Femur (tissue), 1 donor: ENCODE results near the gene GPS2.
A peak's percentile ranks its signal among the peaks of the same experiment; 100 is the strongest.
"Not testable (repeated sequence)": the region's sequence is repeated elsewhere in the genome, so short reads cannot be mapped to it uniquely, and the experiment has no call there.

Experiments used
- DNase-seq: peaks from one replicate; pipeline ENCODE4 v3.0.0-alpha.2; 2017

Gene GPS2, protein sequence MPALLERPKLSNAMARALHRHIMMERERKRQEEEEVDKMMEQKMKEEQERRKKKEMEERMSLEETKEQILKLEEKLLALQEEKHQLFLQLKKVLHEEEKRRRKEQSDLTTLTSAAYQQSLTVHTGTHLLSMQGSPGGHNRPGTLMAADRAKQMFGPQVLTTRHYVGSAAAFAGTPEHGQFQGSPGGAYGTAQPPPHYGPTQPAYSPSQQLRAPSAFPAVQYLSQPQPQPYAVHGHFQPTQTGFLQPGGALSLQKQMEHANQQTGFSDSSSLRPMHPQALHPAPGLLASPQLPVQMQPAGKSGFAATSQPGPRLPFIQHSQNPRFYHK

DNA sequence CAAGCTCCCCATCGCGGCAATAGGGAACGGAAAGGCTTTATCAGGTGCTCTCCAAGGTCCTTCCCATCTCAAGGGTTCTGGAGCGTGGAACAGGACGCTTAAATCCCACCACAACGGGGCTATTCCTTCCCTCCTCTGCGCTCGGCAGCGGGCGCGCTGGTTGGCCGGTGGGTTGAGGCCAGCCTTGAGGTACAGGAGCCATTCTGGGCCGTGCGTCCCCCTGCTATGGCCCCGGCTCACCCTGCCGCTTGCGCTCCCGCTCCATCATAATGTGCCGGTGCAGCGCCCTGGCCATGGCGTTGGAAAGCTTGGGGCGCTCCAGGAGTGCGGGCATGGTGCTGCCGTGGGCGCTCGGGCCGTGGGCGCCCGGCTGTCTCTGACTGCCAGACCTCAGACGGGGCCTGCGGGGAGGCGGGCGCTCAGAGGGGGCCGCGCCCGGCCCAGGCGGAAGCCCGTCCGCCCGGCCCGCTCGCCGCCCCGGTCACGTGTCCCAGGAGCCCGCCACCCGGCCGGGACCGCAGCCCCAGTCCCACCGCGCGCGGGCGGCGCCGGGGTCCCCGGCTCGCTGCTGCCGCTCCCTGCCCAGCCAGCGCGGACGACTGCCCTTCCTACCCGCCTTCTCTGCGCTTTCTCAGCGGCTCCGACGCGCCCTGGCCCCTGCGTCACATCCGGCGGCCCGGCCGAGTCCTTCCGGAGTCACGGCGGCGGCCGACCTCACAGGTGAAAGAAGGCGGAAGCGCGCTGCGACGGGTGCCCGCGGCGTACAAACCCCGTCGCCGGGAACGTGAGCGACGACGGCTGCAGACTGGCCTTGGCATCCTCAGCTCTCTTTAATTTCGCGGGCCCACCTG, at the start of gene GPS2:
GPS2 (minus strand) TSS at position 642 of the 851 bp plus-strand sequence; CDS start at position 334, 308 bp downstream.
- DNase-seq, result peak; percentile 95

DNA sequence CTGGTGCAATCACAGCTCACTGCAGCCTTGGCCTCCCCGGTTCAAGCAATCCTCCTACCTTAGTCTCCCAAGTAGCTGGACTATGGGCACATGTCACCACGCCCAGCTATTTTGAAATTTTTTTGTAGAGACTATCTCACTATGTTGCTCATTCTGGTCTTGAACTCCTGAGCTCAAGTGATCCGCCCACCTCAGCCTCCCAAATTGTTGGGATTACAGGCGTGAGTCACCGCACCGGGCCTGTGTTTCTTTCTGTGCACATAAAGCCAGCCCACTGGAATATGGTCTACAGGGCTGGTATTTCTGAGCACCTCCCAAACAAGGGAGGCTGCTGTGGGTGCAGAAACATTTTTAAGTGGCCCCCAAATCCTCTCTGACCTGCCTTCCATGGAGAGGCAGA, 48.2 kb upstream of the GPS2 start:
- DNase-seq, result no peak

DNA sequence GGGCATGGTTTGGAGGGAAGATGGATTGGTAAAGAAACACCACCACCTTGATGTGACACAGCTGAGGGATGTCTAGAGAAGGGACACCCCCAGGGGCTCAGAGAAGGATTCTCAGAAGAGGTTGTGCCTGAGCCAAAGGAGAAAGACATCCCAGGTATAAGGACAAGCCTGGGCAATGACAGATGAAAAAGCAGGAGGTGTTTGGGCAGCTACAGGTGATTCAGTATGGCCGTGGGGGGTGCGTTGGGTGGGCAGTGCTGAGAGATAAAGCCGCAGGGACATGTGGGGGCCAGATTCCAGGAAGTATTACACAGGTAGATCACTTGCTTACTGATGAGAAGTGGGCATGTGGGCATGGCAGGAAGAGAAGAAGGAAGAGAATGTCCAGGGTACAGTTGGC, 46.7 kb upstream of the GPS2 start:
- DNase-seq, result no peak

DNA sequence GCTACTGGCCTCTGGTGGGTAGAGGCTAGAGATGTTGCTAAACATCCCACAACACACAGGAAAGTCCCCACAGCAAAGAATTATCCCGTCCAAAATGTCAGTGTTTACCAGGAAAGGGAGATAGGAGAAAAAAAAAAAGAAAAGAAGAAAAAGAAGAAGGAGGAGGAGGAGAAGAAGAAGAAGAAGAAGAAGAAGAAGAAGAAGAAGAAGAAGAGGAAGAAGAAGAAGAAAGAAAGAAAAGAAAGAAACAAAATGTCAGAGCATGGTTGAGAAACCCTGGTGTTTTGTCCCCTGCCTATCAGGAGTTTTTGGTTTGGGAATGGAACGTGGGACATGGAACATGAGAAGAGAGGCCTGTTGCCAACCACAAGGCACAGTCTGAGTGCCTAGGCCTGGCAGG, 42.2 kb upstream of the GPS2 start:
- no peak for DNase-seq

DNA sequence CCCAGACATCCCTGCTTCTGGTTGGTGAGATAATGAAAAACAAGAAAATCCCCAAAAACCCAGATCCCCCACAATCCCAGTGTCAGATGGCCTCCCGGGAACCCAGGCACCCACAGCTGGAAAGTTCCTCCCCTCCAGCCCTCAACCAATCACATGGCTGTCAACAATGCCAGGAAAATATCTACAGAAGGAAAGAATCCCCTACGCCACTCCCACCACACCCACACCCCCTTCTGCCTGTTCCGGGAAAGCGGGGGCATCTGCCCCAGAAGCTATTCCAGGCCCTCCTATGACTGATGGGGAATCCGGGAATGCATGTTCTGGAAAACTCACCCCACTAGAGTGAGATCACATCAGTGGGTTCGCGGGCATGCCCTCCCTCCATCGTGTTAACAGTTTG, 41.6 kb upstream of the GPS2 start:
- no peak for DNase-seq

DNA sequence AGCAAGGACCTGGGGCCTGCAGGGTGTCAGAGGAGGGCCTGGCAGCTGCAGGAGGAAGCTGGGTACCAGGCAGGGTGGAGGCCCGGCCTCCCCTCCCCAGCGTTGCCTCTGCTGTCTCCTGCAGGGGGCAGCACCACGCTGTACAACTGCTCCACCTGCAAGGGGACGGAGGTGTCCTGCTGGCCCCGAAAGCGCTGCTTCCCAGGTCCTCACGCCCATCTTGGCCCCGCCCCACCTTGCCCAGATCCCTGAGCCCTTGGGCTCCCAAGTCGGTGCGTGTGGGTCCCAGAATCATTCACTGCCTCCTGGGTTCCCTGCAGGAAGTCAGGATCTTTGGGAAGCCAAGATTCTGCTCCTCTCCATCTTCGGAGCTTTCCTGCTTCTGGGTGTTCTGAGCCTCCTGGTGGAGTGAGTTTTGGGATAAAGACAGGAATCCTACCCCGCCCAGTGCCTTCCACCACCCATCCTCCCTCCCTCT, 41.0 kb upstream of the GPS2 start:
- peak; percentile 84 for DNase-seq

DNA sequence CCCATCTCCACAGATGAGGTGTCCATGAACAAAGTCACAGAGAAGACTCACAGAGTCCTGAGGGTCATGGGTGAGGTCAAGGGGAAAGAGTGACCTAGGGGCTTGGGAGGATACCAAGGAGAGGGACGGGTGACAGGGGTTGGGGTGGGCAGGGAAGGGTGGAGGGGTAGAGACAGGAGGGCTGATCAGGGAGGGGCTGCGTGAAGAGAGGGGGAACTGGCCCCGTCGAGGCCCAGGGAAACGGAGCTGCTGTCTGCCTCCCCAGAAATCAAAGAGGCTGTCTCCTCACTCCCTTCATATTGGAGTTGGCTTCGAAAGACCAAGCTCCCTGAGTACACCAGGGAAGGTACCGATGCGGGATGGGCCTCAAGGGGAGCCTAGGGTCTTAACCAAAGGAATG, 40.4 kb upstream of the GPS2 start:
- no peak for DNase-seq

DNA sequence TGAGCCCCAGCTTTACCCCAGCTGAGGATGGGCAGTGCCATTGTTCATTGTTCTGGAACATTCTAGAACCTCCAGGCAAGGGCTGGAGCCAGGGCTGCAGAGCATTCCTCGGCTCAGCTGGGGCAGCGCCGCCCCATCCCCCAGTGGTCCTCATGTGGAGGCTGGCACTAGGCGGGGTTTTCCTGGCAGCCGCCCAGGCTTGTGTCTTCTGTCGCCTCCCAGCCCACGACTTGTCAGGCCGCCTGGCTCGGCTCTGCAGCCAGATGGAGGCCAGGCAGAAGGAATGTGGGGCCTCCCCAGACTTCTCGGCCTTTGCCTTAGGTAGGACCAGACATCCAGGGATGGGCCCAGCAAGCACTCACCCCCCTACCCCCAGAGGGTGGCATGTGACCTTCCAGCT, 39.9 kb upstream of the GPS2 start, which contains the start of gene TMEM95:
TMEM95 (plus strand) TSS at position 104 of the 400 bp plus-strand sequence; CDS start at position 153, 49 bp downstream.
- peak; percentile 70 for DNase-seq

DNA sequence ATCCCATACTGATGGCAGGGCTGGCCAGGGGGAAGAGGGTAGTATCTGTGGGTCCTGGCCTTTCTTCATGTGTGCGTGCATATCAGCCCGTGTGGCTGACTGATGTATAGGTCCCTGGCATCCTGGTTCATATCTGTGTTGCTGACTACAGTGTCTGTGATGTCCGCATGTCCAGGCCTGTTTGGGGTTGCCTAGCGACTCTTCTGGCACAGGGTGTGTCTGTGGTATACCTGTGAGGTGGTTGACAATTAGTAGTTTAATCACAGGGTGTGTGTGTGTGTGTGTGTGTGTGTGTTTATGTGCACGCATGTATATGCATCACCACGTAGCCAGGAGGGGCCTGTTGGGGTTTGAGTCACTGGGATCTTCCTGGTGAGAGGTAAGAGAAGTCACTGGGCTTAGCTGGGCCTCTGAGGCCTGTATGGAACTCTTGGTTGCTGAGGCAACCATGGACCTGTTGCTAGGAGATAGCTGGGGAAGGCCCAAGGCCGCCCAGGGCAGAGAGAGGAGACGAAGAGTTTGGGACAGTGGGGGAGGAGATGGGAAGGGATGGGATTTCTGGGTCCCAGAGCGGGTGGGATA, 39.2 kb upstream of the GPS2 start:
- DNase-seq, result no peak

DNA sequence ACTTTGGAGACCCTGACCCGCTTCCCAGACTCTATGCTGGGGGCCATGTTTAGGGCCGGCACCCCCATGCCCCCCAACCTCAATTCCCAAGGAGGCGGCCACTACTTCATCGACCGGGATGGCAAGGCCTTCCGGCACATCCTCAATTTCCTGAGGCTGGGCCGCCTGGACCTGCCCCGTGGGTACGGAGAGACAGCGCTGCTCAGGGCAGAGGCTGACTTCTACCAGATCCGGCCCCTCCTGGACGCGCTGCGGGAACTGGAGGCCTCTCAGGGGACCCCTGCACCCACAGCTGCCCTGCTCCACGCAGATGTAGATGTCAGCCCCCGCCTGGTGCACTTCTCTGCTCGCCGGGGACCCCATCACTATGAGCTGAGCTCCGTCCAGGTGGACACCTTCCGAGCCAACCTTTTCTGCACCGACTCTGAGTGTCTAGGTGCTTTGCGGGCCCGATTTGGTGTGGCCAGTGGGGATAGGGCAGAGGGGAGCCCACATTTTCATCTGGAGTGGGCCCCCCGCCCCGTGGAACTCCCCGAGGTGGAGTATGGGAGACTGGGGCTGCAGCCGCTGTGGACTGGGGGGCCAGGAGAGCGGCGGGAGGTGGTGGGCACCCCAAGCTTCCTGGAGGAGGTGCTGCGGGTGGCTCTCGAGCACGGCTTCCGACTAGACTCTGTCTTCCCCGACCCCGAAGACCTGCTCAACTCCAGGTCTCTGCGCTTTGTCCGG, 37.9 kb upstream of the GPS2 start:
- DNase-seq, result no peak

DNA sequence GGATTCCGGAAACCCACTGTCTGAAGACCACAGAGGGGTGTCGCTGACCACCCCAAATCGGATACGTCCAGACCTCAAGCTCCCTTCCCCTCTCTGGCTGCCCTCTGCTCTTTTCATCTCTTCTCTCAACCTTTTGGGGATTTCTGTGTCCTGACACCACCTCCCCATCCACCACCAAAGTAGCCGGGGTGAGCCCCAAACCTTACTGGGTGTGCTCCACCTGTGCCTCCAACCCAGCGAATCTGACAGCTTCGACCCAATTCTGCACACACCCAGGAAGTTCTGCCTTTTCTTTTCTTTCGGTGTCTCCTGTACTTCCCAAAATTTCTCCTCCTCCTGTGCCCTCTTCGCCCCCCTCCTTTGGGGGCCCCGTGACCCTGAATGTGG, 37.3 kb upstream of the GPS2 start:
- no peak for DNase-seq

DNA sequence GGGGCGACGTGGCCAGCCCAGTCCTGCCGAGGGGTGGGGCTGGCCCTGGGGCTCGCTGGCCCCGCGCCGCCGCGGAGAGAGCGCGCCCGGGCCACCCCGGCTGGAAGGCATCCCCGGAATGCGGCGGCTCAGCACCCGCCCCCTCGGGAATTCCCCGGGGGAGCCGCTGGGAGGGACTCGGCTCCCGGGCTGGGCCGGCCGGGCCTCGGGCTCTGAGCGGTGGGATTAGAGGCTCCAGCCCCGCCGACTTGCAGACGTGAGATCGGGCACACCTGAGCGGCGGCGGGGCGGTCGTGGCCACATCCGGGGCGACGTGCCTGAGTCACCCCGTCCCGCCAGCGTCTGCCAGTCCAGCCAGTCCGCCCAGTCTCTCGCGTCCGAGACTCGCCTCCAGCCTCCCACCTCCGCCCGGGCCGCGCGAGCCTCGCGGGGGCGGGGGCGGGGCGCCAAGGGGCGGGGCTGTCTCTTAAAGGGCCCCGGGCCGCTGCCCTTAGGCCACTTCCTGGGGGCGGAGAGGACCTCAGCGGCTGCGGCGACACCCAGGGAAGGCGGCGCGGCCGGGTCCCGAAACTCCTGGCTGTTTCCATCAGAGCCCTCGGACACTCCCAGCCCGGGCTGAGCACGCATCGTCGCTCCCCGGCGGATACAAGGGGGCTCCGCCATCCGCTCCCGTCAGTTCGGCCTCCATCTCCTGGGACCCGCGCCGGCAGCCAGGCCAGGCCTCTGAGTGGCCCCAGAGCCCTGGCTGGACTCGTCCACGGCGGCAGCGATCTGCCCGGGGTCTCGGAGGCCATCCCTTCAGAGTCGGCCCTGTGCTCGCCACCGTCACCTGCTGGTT, 36.7 kb upstream of the GPS2 start, which contains the start of gene KCTD11:
KCTD11 (plus strand) TSS at position 498 of the 838 bp plus-strand sequence.
- peak; percentile 92 for DNase-seq

DNA sequence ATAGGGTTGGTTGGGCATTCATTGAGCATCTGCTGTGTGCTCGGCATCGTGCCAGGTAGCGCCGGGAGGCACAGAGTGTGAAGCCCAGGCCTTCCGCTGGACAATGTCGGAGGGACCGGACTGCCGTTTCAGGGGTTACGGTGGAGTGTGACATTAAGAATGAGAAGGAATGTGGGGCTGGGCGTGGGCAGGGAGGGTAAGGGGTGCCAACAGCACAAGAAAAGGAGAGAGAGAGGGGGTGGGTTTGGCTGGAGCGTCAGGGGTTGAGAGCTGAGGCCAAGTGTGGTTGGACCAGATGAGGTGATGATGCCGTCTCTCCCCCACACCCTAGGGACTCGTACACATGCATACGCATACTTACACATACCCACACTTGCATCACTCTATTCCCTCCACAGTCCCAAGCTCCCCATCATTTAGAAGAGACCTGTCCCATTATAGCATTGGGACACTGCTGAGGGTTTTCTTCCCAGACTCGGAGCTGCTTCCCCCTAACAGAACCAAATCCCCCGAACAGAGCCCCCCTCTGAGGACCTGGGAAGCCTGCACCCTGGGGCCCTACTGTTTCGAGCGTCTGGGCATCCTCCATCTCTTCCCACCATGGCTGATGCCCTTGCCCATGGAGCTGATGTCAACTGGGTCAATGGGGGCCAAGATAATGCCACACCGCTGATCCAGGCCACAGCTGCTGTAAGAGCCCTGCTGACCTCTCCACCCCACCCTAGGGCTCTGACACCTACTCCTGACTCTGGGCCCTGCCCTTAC, 33.5 kb upstream of the GPS2 start:
- no peak for DNase-seq

DNA sequence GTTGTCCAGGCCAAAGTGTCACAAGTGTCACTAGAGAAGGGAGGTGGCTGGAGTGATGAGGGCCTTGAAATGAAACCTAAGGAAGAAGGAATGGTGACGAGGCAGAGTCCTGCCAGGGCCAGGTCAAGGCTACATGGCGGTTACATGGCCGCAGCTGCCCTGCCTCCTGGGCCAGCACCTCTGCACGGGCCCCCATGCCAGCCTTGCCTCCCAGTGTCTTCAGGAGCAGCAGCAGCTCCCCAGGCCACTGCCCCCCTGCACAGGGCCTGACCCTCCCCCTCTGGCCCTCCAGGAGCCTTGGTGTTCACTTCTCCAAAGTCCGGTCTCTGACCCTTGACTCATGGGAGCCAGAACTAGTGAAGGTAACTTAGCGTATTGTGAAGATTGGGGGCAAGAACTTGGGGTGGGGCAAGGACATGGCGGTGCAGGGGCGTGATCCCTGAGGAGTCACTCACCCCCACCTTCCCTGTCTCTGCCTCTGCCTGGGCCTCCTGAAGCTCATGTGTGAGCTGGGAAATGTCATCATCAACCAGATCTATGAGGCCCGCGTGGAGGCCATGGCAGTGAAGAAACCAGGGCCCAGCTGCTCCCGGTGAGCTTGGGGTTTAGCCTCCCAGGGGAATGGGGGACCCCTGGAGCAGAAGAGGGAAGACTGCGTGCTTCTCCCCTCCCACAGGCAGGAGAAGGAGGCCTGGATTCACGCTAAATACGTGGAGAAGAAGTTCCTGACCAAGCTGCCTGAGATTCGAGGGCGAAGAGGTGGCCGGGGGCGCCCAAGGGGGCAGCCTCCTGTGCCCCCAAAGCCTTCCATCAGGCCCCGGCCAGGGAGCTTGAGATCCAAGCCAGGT, 32.7 kb upstream of the GPS2 start:
- no peak for DNase-seq

DNA sequence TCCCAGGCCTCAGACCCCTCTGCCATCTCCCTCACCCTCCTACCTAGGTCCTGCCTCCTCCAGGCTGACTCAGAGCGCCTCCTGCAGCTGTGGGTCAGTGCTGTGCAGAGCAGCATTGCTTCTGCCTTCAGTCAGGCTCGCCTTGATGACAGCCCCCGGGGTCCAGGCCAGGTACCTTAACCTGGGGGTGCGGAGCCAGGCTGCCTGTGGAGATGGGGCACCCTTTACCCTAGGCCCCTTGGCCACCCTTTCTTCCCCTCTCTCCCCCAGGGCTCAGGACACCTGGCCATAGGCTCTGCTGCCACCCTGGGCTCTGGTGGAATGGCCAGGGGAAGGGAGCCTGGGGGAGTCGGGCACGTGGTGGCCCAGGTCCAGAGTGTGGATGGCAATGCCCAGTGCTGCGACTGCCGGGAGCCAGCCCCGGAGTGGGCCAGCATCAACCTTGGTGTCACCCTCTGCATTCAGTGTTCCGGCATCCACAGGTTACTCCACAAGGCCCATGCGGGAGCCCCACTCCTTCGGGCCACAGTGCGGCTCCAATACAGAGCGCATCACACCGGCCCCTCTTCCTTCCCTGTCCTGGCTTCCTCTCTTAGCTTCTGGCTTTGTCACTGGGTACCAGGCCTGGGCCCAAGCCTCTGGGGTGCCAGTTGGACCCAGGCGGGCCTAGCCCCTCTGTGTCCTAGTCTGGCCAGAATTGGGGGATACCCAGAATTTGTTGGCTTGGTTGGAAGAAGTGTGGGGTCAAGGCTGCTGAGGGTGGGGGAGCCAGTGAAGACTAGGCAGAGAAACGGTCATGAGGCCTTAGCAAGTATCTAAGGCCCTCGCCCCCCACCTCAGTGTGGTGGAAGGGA, 31.8 kb upstream of the GPS2 start:
- no peak for DNase-seq

DNA sequence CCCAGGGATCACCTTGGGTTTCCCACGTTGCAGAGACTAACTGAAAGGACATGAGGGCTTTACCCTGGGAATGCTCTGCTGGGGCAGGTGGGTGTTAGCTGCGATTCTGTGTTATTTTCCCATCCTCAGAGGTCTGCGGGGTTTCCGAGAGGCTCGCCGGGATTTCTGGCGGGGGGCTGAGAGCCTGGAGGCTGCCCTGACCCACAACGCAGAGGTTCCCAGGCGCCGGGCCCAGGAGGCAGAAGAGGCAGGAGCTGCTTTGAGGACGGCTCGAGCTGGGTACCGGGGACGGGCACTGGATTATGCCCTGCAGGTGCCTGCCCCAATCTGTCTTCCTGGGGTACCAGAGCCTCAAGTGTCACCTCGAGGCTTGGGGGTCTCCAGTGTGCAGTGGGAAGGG, 28.1 kb upstream of the GPS2 start:
- no peak for DNase-seq

DNA sequence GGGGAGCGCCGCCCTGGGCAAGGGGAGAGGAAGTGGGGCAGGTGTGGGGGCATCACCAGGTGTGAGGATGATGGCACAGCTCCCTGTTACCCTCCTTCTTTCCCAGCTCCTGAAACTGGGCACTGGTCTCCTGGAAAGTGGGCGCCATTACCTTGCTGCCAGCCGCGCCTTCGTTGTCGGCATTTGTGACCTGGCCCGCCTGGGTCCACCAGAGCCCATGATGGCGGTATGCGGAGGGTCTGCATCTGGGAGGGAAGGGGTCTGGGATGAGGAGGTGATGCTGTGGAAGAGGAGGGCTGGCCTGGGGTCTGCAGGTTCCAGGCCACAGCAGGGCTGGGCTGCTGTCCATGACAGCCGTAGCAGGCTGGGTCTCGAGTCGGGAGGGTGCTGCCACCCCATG, 26.7 kb upstream of the GPS2 start:
- no peak for DNase-seq

DNA sequence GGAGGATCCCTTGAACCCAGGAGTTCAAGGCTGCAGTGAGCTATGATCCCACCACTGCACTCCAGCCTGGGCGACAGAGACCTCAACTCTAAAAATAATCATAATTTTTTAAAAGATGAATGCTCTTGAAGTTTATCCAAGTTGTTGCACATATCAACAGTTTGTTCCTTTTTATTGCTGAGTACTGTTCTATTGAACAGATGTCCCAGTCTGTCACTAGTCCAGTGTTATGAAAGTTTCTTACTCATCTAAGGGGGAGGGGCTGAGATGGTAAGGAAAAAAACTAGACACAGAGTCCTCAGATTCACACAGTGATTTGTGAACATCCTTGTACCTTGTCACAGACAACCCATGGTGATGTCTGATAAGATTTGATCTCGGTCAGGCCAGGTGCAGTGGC, 25.0 kb upstream of the GPS2 start:
- no peak for DNase-seq

DNA sequence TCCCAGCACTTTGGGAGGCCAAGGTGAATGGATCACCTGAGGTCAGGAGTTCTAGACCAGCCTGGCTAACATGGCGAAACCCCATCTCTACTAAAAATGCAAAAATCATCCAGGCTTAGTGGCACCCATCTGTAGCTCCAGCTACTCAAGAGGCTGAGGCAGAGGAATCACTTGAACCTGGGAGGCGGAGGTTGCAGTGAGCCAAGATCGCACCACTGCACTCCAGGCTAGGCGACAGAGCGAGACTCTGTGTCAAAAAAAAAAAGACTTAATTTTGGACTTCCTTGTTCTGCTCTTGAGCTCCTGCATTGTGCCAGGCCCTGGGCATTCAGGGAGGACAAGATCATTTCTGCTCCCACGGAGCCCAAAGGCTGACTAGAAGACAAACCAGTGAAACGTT, 22.4 kb upstream of the GPS2 start:
- not testable (repeated sequence) for DNase-seq
